ENCODE results near the gene P3H2.

DNA sequence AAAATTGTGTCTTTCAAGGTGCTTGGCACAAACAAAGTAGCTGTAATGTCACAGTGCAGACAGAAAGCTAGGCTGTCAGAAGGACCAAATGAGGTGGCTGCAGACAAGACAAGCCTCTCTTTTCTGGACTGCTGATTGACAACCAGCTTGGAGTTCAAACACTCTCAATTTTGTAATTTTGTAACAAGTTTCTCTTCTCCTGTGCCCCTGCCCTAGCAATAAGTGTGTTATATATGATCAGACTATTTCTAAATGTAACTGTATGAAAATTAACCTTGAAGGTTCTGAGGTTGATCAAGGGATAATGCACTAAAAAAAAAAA lies 172.0 kb downstream of the P3H2 start:
- TF ChIP-seq KDM5B (IDR thresholded peaks at IDR 0.05; ENCODE audit: insufficient replicate concordance, low read depth, low read length) (no peak), ZNF551 (CRISPR knock-in tag; IDR thresholded peaks at IDR 0.05) (no peak), ARID2 (IDR thresholded peaks at IDR 0.05) (no peak)
